Fibroblast of lung (primary cell): ENCODE measurements around the gene GMCL2.

Source experiments
- EZH2 ChIP-seq: IDR thresholded peaks from 2 replicates; pipeline ENCODE4 v1.5.1; 2012; ENCODE audit warnings: low read length, control low read depth, mild to moderate bottlenecking; ENCODE audit errors: missing control alignments
- TF ChIP-seq, protein P1 (sequence below), 2 donors: IDR thresholded peaks in 1 of 2; conservative IDR thresholded peaks in 1 of 2; 1 replicate in 1 of 2; 2 replicates in 1 of 2; pipeline ENCODE4 v1.5.1; 2011 to 2012; ENCODE audit warnings: low read length in 2 of 2, control low read depth in 1 of 2, inconsistent platforms in 1 of 2, low read depth in 1 of 2, mild to moderate bottlenecking in 1 of 2

GRCh38 chr5:178216779-178217178 is 29.6 kb upstream of the GMCL2 start:
- TF ChIP-seq, protein P1, sequence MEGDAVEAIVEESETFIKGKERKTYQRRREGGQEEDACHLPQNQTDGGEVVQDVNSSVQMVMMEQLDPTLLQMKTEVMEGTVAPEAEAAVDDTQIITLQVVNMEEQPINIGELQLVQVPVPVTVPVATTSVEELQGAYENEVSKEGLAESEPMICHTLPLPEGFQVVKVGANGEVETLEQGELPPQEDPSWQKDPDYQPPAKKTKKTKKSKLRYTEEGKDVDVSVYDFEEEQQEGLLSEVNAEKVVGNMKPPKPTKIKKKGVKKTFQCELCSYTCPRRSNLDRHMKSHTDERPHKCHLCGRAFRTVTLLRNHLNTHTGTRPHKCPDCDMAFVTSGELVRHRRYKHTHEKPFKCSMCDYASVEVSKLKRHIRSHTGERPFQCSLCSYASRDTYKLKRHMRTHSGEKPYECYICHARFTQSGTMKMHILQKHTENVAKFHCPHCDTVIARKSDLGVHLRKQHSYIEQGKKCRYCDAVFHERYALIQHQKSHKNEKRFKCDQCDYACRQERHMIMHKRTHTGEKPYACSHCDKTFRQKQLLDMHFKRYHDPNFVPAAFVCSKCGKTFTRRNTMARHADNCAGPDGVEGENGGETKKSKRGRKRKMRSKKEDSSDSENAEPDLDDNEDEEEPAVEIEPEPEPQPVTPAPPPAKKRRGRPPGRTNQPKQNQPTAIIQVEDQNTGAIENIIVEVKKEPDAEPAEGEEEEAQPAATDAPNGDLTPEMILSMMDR (conservative IDR thresholded peaks at IDR 0.05 in 1 of 2, IDR thresholded peaks at IDR 0.05 in 1 of 2; ENCODE audit: low read depth in 1 of 2, low read length in 2 of 2) = no peak
- no peak for TF ChIP-seq EZH2
